K562 (cell line): Measurements from ENCODE around the gene CHD2. TPM values are rescaled to one million over a fixed set of nuclear protein-coding genes. Genes with fewer than 3 reads are reported as not detected.

ENCODE experiments used
- BCL6 ChIP-seq: fragments of 250-450 bp; sonication (Bioruptor Pico); IDR thresholded peaks from 2 replicates; pipeline ENCODE4 v1.4.0; 2020
- EHMT2 ChIP-seq: fragments of 450-650 bp; IDR thresholded peaks from 2 replicates; pipeline ENCODE4 v1.6.1; 2018; ENCODE audit warnings: antibody characterized with exemption
- ELF2 ChIP-seq: fragments of 250-450 bp; sonication (Bioruptor Pico); IDR thresholded peaks from 2 replicates; pipeline ENCODE4 v1.5.0; 2021; ENCODE audit warnings: mild to moderate bottlenecking
- ETV5 ChIP-seq: sonication (generic); formaldehyde crosslinking; IDR thresholded peaks from 2 replicates; pipeline ENCODE4 v1.4.0; 2020; ENCODE audit warnings: low read depth, mild to moderate bottlenecking, missing genetic modification reagents
- MAZ ChIP-seq, 2 experiments: fragments of 450-650 bp in 1 of 2; sonication (generic) in 1 of 2; formaldehyde crosslinking; IDR thresholded peaks in 1 of 2; conservative IDR thresholded peaks in 1 of 2; 2 replicates each; pipeline versions ENCODE4 v1.4.0 to v1.5.0; 2020; ENCODE audit warnings: mild to moderate bottlenecking in 1 of 2, missing genetic modification reagents in 1 of 2
- MTA2 ChIP-seq: fragments of 450-650 bp; IDR thresholded peaks from 2 replicates; pipeline ENCODE4 v1.6.1; 2016; ENCODE audit warnings: low read depth
- NR4A1 ChIP-seq, 2 experiments: fragments of 250-450 bp in 1 of 2; fragments of 450-650 bp in 1 of 2; sonication (Bioruptor Pico) in 1 of 2; IDR thresholded peaks; 2 replicates each; pipeline versions ENCODE4 v1.4.0 to v1.6.1; 2016 to 2020; ENCODE audit warnings: mild to moderate bottlenecking in 2 of 2, missing compliant biosample characterization in 1 of 2, missing genetic modification characterization in 1 of 2, moderate library complexity in 1 of 2
- PHF20 ChIP-seq: fragments of 450-650 bp; IDR thresholded peaks from 2 replicates; pipeline ENCODE4 v1.6.1; 2018; ENCODE audit not compliant: partially characterized antibody
- POLR2AphosphoS2 ChIP-seq: IDR thresholded peaks from 2 replicates; pipeline ENCODE4 v1.6.1; 2012; ENCODE audit warnings: low read length, improper control_type of control experiment
- RB1 ChIP-seq: fragments of 450-650 bp; IDR thresholded peaks from 2 replicates; pipeline ENCODE4 v1.6.1; 2017; ENCODE audit warnings: low read depth, mild to moderate bottlenecking
- RBM17 ChIP-seq: fragments of 200-400 bp; formaldehyde crosslinking; IDR thresholded peaks from 2 replicates; pipeline ENCODE4 v1.6.1; 2017; ENCODE audit warnings: low read depth, mild to moderate bottlenecking, low read length, borderline replicate concordance
- RUNX1 ChIP-seq: sonication (generic); IDR thresholded peaks from 2 replicates; pipeline ENCODE4 v1.6.1; 2016; ENCODE audit warnings: antibody characterized with exemption, low read depth
- SIX5 ChIP-seq, 2 experiments: IDR thresholded peaks; 2 replicates each; pipeline ENCODE4 v1.6.1; 2011; ENCODE audit warnings: low read length in 2 of 2, borderline replicate concordance in 1 of 2, low read depth in 1 of 2, mild to moderate bottlenecking in 1 of 2, moderate library complexity in 1 of 2; ENCODE audit not compliant: insufficient read depth in 1 of 2
- SRF ChIP-seq, 2 experiments: fragments of 250-450, 450-650 bp in 1 of 2; sonication (Bioruptor Pico) in 1 of 2; sonication (generic) in 1 of 2; formaldehyde crosslinking; IDR thresholded peaks; 2 replicates each; pipeline versions ENCODE4 v1.5.0 to v1.5.1; 2020 to 2022; ENCODE audit warnings: mild to moderate bottlenecking in 1 of 2, missing genetic modification reagents in 1 of 2
- ZBED1 ChIP-seq: IDR thresholded peaks from 2 replicates; pipeline ENCODE4 v1.6.1; 2014
- ZNF146 ChIP-seq: IDR thresholded peaks from one replicate; pipeline ENCODE4 v1.6.1; 2018; ENCODE audit warnings: missing compliant biosample characterization; ENCODE audit not compliant: unreplicated experiment
- ZNF212 ChIP-seq: fragments of 450-650 bp; formaldehyde crosslinking; IDR thresholded peaks from 2 replicates; pipeline ENCODE4 v1.4.0; 2020; ENCODE audit warnings: mild to moderate bottlenecking
- polyA plus RNA-seq, 8 experiments: library from polyadenylated mRNA; depleted of rRNA in 4 of 8; stranded (reverse) in 5 of 8; unstranded in 3 of 8; fragments of >200 nt; fragmentation: Nextera tagmentation in 2 of 8; fragmentation: Illumina TruSeq in 1 of 8; extraction: Ambion mirVana in 2 of 8; extraction: Trizol in 1 of 8; gene quantifications; 2 replicates each; pipeline versions ENCODE4 v1.2.1 to v1.2.3, GENCODE V29; 2011 to 2014; ENCODE audit warnings: inconsistent platforms in 1 of 8, missing spikeins in 1 of 8
- total RNA-seq, 7 experiments: library from RNA; depleted of rRNA in 6 of 7; stranded (reverse); fragments of >200 nt in 6 of 7; fragmentation: Illumina TruSeq in 2 of 7; extraction: Trizol in 2 of 7; gene quantifications; 2 replicates each; pipeline versions ENCODE4 v1.2.1 to v1.2.3, GENCODE V29; 2011 to 2021; ENCODE audit warnings: low replicate concordance in 1 of 7
- TF ChIP-seq, protein P1 (sequence below): fragments of 250-450 bp; sonication (Bioruptor Pico); IDR thresholded peaks from 2 replicates; pipeline ENCODE4 v1.5.0; 2020; ENCODE audit warnings: mild to moderate bottlenecking, borderline replicate concordance
- TF ChIP-seq, protein P2 (sequence below): fragments of 450-650 bp; IDR thresholded peaks from 2 replicates; pipeline ENCODE4 v1.7.1; 2018; ENCODE audit warnings: mild to moderate bottlenecking, low read depth; ENCODE audit not compliant: partially characterized antibody
- TF ChIP-seq, protein P3 (sequence below): fragments of 450-650 bp; IDR thresholded peaks from 2 replicates; pipeline ENCODE4 v1.6.1; 2016; ENCODE audit warnings: mild to moderate bottlenecking

Gene CHD2
- total and polyA plus RNA-seq, 9 of the 15 experiments (the other 6 are each of a cell fraction or from before 2014, with no cell fraction given), result 38.9 to 70.8 (median 56.2) TPM

DNA sequence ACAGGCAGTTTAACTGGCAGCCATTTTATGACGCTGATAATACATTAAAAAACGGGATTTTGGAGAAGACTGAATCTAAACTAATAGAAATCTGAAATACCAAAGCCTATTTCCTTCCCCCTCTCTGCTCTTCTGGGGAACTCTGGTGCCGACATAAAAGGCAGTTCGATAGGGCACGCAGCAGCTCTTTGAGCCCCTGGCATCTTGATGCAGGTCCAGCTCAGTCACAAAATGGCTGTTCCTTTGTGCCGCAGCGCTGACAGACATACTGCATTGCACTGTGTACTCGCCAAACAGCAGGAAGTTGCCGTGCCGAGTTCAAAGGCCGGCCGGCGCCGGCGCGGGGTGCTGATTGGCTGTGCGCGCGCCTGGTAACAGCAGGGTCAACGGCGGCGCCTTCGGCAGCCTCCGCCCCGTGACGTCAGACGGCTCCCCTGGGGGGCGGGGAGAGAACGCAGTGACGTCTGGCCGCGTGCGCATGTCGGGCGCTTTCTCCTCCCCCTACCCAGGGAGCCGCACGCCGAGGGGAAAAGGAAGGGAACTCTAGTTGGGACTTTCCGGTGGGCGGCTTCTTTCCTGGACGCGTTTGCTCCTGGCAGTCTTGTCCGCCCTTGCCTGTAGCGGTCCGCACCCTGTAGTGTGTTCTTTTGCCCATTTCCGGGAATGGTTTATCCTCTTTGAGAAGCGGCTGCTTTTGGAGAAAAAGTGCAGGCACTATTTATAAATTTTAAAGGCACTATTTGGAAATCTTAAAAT lies 4.0 kb downstream of the CHD2 start (continued):
- TF ChIP-seq SIX5 (IDR thresholded peaks at IDR 0.05; ENCODE audit: borderline replicate concordance in 1 of 2, insufficient read depth in 1 of 2, low read depth in 1 of 2, low read length in 2 of 2) (peak in 1 of 2 experiments; percentile 9; a peak in 1 of 4 replicates), EHMT2 (no peak), RB1 (peak; percentile 81), RBM17 (no peak), SRF (CRISPR knock-in tag; IDR thresholded peaks at IDR 0.05) (peak; percentile 48 to 84; a peak in 3 of 4 replicates), MTA2 (no peak), MAZ (CRISPR knock-in tag; conservative IDR thresholded peaks at IDR 0.05 in 1 of 2, IDR thresholded peaks at IDR 0.05 in 1 of 2) (peak; percentile 93 to 98), ZNF212 (CRISPR knock-in tag) (no peak; the same call in 1 of the 2 replicates), ZNF146 (CRISPR knock-in tag) (no peak), BCL6 (CRISPR knock-in tag) (peak; percentile 69; the same call in 1 of the 2 replicates), ELF2 (CRISPR knock-in tag) (peak; percentile 75; the same call in 1 of the 2 replicates), RUNX1 (no peak; the same call in 1 of the 2 replicates), ETV5 (peak; percentile 75), PHF20 (no peak), NR4A1 (CRISPR knock-in tag; IDR thresholded peaks at IDR 0.05) (0 out of 2 replicates have a peak, but pooled peaks have one; percentile 55), NR4A1 (tag; IDR thresholded peaks at IDR 0.05) (peak; percentile 90), POLR2AphosphoS2 (peak; percentile 99), ZBED1 (peak; percentile 89)
- TF ChIP-seq, protein P1, sequence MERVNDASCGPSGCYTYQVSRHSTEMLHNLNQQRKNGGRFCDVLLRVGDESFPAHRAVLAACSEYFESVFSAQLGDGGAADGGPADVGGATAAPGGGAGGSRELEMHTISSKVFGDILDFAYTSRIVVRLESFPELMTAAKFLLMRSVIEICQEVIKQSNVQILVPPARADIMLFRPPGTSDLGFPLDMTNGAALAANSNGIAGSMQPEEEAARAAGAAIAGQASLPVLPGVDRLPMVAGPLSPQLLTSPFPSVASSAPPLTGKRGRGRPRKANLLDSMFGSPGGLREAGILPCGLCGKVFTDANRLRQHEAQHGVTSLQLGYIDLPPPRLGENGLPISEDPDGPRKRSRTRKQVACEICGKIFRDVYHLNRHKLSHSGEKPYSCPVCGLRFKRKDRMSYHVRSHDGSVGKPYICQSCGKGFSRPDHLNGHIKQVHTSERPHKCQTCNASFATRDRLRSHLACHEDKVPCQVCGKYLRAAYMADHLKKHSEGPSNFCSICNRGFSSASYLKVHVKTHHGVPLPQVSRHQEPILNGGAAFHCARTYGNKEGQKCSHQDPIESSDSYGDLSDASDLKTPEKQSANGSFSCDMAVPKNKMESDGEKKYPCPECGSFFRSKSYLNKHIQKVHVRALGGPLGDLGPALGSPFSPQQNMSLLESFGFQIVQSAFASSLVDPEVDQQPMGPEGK, result no peak
- TF ChIP-seq, protein P2, sequence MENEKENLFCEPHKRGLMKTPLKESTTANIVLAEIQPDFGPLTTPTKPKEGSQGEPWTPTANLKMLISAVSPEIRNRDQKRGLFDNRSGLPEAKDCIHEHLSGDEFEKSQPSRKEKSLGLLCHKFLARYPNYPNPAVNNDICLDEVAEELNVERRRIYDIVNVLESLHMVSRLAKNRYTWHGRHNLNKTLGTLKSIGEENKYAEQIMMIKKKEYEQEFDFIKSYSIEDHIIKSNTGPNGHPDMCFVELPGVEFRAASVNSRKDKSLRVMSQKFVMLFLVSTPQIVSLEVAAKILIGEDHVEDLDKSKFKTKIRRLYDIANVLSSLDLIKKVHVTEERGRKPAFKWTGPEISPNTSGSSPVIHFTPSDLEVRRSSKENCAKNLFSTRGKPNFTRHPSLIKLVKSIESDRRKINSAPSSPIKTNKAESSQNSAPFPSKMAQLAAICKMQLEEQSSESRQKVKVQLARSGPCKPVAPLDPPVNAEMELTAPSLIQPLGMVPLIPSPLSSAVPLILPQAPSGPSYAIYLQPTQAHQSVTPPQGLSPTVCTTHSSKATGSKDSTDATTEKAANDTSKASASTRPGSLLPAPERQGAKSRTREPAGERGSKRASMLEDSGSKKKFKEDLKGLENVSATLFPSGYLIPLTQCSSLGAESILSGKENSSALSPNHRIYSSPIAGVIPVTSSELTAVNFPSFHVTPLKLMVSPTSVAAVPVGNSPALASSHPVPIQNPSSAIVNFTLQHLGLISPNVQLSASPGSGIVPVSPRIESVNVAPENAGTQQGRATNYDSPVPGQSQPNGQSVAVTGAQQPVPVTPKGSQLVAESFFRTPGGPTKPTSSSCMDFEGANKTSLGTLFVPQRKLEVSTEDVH, result peak; percentile 86
- TF ChIP-seq, protein P3, sequence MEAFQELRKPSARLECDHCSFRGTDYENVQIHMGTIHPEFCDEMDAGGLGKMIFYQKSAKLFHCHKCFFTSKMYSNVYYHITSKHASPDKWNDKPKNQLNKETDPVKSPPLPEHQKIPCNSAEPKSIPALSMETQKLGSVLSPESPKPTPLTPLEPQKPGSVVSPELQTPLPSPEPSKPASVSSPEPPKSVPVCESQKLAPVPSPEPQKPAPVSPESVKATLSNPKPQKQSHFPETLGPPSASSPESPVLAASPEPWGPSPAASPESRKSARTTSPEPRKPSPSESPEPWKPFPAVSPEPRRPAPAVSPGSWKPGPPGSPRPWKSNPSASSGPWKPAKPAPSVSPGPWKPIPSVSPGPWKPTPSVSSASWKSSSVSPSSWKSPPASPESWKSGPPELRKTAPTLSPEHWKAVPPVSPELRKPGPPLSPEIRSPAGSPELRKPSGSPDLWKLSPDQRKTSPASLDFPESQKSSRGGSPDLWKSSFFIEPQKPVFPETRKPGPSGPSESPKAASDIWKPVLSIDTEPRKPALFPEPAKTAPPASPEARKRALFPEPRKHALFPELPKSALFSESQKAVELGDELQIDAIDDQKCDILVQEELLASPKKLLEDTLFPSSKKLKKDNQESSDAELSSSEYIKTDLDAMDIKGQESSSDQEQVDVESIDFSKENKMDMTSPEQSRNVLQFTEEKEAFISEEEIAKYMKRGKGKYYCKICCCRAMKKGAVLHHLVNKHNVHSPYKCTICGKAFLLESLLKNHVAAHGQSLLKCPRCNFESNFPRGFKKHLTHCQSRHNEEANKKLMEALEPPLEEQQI, result peak; percentile 47; the same call in 1 of the 2 replicates
